ENCODE data around the gene SLC25A13. TPM values are rescaled to one million over a fixed set of nuclear protein-coding genes. Genes with fewer than 3 reads are reported as not detected.

SLC25A13 gene
- total RNA-seq, 1 donor from 2014 or later, result 47.4 TPM

DNA sequence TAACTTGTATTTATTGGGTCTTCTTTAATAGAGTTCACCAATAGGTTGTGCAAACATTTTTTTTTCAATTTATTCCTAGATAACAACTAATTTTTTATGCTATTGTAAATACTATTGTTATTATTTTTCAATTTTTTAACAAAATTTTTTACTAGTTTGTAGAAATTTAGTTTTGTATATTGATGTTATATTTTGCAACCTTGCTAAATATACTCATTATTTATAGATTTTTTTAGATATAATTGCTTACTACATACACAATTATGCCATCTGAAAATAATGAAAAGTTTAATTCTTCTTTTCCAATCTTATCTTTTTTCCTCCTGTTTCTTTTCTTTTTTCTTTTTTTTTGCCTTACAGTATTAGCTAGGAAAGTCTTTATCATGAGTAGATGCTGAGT is 216.9 kb downstream of the SLC25A13 start:
- Mint-ChIP-seq H3K9me3 (peaks cover 11% of the 10 kb centered on the region), H3K27ac (no peak overlapping the region), H3K27me3 (ENCODE audit: low read depth) (no peaks in the 10 kb centered on the region), H3K4me1 (no peaks in the 10 kb centered on the region), H3K4me3 (no peak overlapping the region), H3K36me3 (peaks cover 1% of the 10 kb centered on the region)
- DNase-seq (ENCODE audit: low spot score in 2 of 2, unreplicated experiment in 2 of 2), result no peak
- TF ChIP-seq, protein P1, sequence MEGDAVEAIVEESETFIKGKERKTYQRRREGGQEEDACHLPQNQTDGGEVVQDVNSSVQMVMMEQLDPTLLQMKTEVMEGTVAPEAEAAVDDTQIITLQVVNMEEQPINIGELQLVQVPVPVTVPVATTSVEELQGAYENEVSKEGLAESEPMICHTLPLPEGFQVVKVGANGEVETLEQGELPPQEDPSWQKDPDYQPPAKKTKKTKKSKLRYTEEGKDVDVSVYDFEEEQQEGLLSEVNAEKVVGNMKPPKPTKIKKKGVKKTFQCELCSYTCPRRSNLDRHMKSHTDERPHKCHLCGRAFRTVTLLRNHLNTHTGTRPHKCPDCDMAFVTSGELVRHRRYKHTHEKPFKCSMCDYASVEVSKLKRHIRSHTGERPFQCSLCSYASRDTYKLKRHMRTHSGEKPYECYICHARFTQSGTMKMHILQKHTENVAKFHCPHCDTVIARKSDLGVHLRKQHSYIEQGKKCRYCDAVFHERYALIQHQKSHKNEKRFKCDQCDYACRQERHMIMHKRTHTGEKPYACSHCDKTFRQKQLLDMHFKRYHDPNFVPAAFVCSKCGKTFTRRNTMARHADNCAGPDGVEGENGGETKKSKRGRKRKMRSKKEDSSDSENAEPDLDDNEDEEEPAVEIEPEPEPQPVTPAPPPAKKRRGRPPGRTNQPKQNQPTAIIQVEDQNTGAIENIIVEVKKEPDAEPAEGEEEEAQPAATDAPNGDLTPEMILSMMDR (IDR thresholded peaks at IDR 0.05; ENCODE audit: unreplicated experiment), result no peak

DNA sequence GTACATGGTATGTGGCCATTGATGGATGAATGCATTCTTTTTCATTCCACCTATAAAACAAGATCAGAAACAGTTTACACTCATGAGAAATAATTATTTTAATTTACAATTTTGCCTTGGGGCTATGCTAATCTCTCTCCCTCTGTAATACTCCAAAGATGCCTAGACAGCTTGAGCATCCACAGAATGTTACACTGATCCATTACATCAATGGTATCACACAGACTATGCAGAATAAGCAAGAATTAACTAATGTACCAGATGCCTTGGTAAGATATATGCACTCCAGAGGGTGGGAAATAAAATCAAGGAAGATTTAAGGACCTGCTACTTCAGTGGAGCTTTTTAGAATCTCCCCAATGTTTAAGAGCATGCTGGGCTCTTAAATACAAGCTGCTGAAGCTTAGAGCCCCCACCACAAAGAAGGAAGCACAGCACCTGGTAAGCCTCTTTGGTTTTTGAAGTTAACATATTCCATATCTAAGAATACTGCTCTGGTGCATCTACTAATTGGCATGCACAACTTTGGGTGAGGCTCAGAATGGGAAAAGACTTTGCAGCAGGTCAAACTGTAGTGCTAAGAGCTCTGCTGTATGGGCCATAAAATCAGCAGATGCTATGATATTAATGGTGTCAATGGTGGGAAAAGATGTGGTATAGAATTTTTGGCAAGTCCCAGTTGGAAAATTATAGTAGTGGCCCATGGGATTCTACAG is 219.6 kb downstream of the SLC25A13 start:
- Mint-ChIP-seq H3K9me3 (peaks cover 16% of the 10 kb centered on the region), H3K4me3 (no peak overlapping the region), H3K27ac (no peak overlapping the region), H3K4me1 (no peaks in the 10 kb centered on the region), H3K36me3 (peaks cover 6% of the 10 kb centered on the region), H3K27me3 (ENCODE audit: low read depth) (no peaks in the 10 kb centered on the region)
- TF ChIP-seq, protein P1 (IDR thresholded peaks at IDR 0.05; ENCODE audit: unreplicated experiment), result no peak
- no peak for DNase-seq (ENCODE audit: low spot score in 2 of 2, unreplicated experiment in 2 of 2)

DNA sequence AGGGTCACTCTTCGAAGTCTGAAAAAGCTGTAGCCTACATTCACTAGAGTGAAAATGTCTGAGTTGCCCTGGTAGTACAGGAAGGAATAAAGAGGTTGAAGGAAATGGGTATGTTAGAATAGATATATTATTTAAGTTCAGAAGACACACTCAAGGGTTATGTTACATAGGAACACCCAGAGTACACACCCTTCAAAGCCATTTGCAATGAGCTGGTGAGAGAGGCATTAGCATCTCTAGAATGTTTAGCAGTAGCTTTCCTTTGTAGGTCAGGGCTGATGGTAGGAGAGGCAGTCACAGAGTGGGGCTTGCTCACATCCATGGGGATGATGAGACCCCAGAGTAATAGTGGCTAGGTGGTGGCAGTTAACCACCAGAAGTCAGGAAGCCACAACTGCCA is 221.2 kb downstream of the SLC25A13 start:
- Mint-ChIP-seq H3K27ac (no peak overlapping the region), H3K4me1 (no peaks in the 10 kb centered on the region), H3K4me3 (no peak overlapping the region), H3K9me3 (peaks cover 16% of the 10 kb centered on the region), H3K36me3 (peaks cover 6% of the 10 kb centered on the region), H3K27me3 (ENCODE audit: low read depth) (no peaks in the 10 kb centered on the region)
- TF ChIP-seq, protein P1 (IDR thresholded peaks at IDR 0.05; ENCODE audit: unreplicated experiment), result no peak
- DNase-seq (ENCODE audit: low spot score in 2 of 2, unreplicated experiment in 2 of 2), result no peak

DNA sequence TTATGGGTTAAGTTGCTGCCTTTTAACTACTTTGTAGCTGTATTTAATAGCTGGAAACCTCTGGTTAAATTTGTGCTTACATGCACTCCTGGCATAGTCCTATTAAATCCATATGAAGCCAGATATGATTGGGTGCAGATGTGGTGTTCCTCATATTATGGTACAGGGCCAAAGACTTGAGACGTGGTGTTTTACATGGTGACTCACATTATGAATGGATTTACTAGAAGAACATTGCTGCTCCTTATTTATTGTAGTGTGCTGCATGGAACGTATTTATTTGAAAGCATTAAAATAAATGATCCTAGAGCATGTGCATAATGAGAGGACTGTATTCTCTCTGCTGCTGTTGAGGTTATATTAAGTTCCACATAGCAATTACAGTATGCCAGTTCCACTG is 224.1 kb downstream of the SLC25A13 start:
- Mint-ChIP-seq H3K36me3 (peaks cover 6% of the 10 kb centered on the region), H3K27me3 (ENCODE audit: low read depth) (no peaks in the 10 kb centered on the region), H3K4me1 (peaks cover 6% of the 10 kb centered on the region), H3K4me3 (no peak overlapping the region), H3K9me3 (peaks cover 16% of the 10 kb centered on the region), H3K27ac (no peak overlapping the region)
- TF ChIP-seq, protein P1 (IDR thresholded peaks at IDR 0.05; ENCODE audit: unreplicated experiment), result no peak
- DNase-seq (ENCODE audit: low spot score in 2 of 2, unreplicated experiment in 2 of 2), result no peak

DNA sequence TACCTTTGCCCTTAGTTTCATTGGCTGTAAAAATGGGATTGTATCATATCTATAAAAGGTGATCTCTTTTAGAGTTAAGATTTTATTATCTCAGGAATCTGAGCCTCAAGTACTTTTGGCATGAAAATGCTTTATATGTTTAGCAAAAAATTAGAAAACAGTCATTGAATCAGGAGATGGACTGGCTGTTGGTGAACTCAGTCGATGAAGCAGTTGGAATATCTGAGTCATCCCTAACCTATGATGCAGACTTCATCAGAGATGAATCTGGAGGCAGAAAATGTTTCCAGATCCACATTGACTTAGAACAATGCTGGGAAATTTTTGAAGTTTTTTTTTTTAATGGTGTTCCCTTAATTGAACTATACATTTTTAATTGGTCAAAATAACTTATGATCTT is 228.5 kb downstream of the SLC25A13 start:
- TF ChIP-seq, protein P1 (IDR thresholded peaks at IDR 0.05; ENCODE audit: unreplicated experiment), result no peak
- Mint-ChIP-seq H3K4me1 (peaks cover 7% of the 10 kb centered on the region), H3K36me3 (peaks cover 4% of the 10 kb centered on the region), H3K9me3 (peaks cover 4% of the 10 kb centered on the region), H3K4me3 (no peak overlapping the region), H3K27ac (no peak overlapping the region), H3K27me3 (ENCODE audit: low read depth) (no peaks in the 10 kb centered on the region)
- DNase-seq (ENCODE audit: low spot score in 2 of 2, unreplicated experiment in 2 of 2), result no peak
